NCI-H128 (cell line): ENCODE measurements around the gene ADGRA1.

Experiments used
- DNase-seq: peaks from one replicate; lab custom pipeline; 2025; ENCODE audit not compliant: unreplicated experiment; lab: John Stamatoyannopoulos, UW

The ADGRA1 gene

GRCh38 chr10:133055470-133055869, 32.3 kb upstream of the ADGRA1 start:
- DNase-seq, result no peak

- DNase-seq, result no peak
Observed at GRCh38 chr10:133056001-133056400, 31.7 kb upstream of the ADGRA1 start.

- no peak for DNase-seq
Observed at GRCh38 chr10:133056651-133057178, 31.0 kb upstream of the ADGRA1 start.

- DNase-seq, result no peak
Observed at GRCh38 chr10:133058331-133059092, 29.2 kb upstream of the ADGRA1 start.

GRCh38 chr10:133059093-133059470, 28.6 kb upstream of the ADGRA1 start:
- DNase-seq, result no peak

- DNase-seq, result no peak
Observed at GRCh38 chr10:133059571-133059970, 28.2 kb upstream of the ADGRA1 start.

- DNase-seq, result no peak
Observed at GRCh38 chr10:133060022-133060421, 27.7 kb upstream of the ADGRA1 start.

GRCh38 chr10:133060466-133060865, 27.3 kb upstream of the ADGRA1 start:
- DNase-seq, result no peak

GRCh38 chr10:133060881-133061280, 26.8 kb upstream of the ADGRA1 start:
- DNase-seq, result no peak

GRCh38 chr10:133061296-133062038, 26.3 kb upstream of the ADGRA1 start:
- DNase-seq, result no peak

- DNase-seq, result no peak
Observed at GRCh38 chr10:133062085-133062484, 25.6 kb upstream of the ADGRA1 start.

- DNase-seq, result no peak
Observed at GRCh38 chr10:133062635-133063034, 25.1 kb upstream of the ADGRA1 start.

GRCh38 chr10:133067149-133068105, 20.3 kb upstream of the ADGRA1 start:
- DNase-seq, result no peak

GRCh38 chr10:133068111-133069032, 19.4 kb upstream of the ADGRA1 start:
- DNase-seq, result no peak

GRCh38 chr10:133069033-133069525, 18.6 kb upstream of the ADGRA1 start:
- no peak for DNase-seq

GRCh38 chr10:133070405-133070804, 17.3 kb upstream of the ADGRA1 start:
- no peak for DNase-seq

GRCh38 chr10:133070810-133071209, 16.9 kb upstream of the ADGRA1 start:
- DNase-seq, result no peak

- DNase-seq, result no peak
Observed at GRCh38 chr10:133071733-133072132, 16.0 kb upstream of the ADGRA1 start.

GRCh38 chr10:133072196-133072595, 15.5 kb upstream of the ADGRA1 start:
- DNase-seq, result no peak
